NOMO-1 treated with dmso at 0.1 percent for 144 hours (cell line): ENCODE measurements around the gene ARHGAP4.

Experiments used
- DNase-seq: peaks from one replicate; lab custom pipeline; 2025; ENCODE audit not compliant: unreplicated experiment; lab: John Stamatoyannopoulos, UW

Gene ARHGAP4

DNA sequence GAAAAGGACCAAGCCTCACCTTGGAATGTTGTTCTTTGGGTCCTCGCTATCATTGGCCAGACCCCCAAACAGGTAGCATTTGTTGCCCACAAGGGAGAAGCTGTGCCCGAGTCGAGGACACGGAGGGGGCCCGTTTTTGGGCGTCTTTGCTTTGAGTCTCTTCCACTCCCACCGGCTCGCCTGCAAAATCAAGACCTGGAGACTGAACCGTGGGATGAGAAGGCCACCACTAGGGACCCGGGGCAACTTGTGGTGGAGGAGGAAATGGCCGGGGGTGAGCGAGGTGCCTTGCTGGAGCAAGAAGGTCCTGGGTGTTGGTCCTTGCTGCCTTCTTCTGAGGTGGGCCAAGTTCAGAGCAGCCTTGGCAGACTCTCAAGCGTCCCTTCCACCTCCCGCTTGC lies 38.0 kb upstream of the ARHGAP4 start:
- no peak for DNase-seq

DNA sequence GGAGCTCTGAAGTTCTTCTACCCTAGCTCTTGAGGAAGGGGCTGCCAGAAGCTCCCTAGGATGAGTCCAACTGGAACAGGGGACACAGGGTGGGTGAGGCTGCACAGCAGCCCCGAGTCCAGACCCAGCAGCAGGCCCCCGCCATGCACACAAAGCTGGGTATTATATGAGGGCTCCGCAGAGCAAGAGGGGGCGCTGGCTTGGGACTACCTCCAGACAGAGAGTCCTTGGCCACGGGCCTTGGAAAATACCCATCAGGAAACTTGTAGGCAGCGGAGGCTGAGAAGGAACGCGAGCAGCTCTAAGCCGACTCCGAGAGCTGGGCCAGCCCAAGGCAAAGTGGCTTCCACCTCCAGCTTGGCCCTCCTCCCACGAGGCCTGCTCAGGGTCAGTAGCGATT lies 37.5 kb upstream of the ARHGAP4 start:
- DNase-seq: no peak

DNA sequence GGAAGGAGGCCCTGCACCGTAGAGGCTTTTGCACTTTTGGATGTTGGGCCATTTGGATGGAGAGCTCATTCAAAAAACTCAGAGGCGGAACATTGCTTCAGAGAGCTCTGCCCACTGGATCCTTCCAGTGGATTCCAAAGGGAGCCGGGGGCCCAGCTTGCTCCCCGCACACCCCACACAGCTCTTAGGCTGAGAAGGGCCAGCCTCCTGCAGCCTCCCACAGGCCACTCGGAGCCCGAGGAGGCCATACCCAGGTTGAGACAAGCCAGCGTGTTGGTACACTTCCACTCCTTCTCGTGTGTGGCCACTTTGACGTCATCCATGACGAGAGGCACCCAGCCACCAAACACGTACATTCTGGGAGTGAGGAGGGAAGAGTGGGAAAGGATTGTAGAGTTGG lies 35.2 kb upstream of the ARHGAP4 start:
- DNase-seq: no peak

DNA sequence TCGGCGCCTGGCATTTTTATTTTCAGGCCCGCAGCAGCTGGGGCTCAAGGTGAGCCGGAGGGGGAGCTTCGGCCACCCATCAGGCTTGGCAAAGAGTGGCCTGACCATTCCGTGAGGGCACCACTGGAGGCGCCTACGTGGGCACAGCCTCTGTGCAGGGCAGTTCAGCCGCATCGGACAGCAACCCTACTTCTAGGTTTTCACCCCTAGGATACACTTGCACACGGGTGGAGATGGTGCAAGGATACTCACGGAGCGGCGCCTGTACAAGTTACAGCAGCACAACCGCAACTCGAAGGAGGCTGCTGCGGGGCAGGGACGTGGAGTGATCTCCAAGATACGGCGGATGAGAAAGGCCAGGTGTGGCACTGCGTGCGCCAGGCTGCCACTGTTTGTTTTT lies 34.7 kb upstream of the ARHGAP4 start:
- DNase-seq: no peak

DNA sequence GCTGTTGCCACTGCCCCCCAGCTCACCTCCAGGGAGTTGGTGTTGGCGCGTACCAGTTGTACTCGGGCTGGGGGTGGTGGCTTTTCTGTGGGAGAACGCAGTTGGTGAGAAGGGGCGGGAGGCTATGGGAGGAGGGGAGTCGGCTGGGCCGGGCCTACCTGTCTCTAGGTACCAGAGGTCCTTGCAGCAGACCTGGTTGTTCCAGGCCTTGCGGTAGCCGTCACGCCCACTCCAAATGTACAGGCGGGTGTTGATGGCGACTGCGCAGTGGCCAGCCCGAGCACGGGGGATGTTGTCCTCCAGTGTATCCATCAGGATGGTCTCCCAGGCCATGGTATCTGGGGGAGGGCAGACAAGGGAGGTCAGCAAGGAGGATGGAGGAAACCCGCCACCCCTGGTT lies 34.0 kb upstream of the ARHGAP4 start:
- no peak for DNase-seq

DNA sequence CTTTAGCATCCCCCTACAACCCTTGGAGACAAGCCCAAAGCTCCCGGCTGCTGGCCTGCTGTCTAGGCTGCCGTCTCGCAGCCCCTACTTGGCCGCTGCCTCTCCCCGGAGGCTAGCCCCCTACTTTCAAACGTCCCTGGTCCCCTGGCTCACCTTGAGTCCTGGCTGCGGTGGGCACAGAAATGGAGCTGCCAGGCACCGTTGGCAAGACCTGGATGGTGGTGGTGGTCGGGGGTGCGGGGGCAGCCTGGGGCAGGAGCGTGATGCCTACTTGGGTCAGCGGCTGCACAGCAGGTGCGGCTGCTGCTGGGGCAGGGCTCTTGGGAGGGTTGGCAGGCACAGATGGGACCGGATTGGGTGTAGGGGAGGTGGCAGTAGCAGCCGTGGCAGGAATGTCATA lies 33.6 kb upstream of the ARHGAP4 start:
- no peak for DNase-seq

DNA sequence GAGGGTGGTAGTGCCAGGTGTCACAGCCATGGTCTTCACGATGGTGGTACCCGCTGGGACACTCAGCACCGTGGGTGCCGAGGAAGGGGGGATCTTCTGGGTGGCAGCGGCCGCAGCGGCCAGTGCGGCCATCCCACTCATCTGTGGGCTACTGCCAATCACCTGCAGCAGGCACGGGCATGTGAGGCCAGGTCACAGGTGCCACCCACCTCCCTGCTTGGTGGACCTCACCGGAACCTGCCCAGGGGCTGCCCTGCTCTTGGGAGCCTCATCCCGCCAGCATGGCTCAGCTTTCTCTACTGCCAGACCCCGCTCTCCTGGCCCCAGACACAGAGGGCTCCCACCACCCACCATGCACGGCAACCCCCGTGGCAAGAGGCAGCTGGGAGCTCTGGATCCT lies 32.5 kb upstream of the ARHGAP4 start:
- DNase-seq: no peak

DNA sequence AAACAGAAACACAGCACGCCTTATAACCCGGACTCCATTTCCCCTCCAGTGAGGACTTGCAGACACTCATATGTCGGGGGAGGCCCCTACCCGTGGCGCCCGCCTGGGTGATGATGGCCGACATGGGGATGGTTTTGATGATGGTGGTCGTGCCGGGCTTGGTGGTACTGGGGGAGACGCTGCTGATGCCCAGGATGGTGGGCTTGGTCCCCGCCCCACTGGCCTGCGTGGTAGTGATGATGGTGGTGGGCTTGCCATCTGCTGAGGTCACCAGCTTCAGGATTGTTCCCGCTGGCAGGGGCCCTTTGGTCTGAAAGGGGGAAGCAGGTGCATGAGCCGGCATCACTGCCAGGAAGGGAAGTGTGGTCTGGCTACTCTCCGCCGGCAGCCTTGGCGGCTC lies 31.2 kb upstream of the ARHGAP4 start:
- DNase-seq: no peak

DNA sequence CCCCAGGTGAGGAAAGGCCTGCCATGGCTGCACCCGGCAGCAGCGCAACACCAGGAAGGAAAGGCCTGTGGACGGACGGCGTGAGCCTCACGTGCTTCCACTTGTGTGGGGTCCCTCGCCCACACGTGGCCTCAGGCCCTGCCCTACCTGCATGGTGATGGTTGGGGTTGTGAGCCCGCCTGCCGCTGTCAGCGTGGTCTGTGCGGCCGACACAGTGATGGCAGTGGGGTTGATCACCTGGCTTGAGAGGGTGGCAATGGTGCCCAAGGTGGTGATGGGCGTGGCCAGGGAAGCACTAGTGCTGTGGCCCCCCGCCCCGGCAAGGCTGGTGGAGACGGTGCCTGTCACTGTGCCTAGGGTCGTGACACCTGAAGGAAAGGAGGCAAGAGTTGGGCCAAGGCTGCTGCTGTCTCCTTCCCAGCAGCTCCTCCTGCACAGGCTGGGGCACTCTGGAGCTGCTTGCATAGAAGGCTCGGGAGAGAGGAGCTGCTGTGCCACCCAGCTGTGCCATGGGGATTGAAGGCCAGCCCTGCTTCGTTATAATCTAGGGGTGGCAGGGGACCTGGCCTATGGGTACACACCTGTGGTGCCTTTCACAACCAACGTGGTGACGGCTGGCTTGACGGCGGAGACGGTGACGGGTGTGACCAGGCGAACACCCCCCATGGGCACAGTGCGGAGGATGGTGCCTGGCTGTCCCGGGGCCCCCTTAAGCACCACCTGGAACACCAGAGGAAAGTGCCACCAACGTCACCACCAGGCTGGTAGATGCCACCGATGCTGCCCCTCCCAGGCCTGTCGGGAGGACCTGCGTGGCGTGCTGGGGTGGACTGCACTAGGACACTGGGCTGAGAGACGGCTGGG lies 30.2 kb upstream of the ARHGAP4 start:
- DNase-seq: no peak

DNA sequence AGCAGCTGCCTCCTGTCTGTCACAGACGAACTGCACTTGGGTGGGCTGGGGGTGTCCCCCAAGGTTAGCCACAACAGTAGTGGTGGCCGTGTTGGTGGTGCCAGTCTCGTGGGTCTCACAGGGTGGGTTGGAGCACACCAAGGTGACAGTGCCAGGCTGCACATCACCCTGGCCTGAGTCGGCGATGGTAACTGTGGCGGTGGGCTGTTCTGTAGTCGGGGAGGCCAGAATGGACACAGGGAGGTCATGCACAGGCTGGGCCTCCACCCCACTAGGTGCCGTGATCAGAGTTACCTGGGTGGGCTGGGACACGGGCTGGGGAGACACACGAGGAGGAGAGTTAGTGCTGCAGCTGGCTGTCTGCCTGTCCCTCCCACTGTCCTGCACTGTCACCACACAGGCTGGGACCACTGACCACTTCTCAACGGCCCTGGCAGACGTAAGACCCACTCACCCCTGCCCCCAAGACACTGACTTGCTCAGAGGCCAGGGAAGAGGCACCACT lies 29.2 kb upstream of the ARHGAP4 start:
- no peak for DNase-seq

DNA sequence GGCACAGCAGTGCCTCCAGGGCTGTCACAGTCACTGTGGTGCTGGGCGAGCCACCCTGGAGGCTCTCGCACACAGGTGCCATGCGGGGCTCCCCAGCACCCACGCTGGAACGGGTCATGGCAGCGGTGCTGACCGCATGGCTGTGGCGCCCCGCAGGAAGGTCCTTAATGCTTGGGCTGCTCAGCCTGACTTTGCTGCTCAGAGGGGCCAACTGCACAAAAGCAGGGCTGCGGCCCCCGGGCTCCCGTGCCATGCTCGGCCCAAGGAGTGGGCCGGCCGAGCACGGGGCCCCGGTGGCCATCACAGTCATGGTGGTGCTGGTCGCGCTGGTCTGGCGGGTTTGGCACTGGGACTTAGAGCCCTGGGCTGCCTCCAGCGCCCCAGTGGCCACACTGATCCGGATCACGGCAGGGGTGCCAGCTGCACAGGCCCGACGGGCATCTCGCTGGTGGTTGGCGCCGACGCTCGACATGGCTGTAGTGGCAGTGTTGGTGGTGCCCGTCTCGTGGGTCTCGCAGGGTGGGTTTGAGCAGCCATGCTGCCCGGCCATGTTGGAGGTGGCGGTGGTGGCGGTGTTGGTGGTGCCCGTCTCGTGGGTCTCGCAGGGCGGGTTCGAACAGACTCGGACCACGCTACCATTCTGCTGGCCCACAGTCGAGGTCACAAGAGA lies 28.6 kb upstream of the ARHGAP4 start:
- DNase-seq: no peak

DNA sequence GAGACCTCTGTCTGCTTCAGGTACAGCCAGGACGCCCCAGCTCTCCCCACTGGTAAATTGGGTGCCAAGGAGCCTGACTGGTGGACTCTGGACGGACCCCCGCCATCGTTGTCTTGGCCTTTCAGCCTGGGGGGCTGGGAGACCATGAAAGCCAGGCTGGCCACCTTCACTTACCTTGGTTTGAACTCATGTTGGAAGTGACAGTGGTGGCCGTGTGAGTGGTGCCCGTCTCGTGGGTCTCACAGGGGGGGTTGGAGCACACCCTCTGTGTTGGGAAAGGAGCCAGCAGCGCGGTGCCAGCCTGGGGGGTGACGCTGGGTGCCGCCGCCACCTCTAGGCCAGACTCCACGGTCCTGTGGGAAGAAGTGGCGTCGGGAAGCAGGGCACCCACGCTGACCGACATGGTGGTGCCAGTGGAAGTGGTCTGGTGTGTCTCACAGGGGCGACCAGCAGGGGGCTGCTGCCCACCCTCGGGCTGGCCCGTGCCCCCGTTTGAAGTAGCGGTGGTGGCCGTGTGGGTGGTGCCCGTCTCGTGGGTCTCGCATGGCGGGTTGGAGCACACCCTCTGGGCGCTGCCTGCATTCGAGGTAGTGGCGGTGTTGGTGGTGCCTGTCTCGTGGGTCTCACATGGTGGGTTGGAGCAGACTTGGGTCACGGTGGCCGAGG lies 28.0 kb upstream of the ARHGAP4 start:
- no peak for DNase-seq

DNA sequence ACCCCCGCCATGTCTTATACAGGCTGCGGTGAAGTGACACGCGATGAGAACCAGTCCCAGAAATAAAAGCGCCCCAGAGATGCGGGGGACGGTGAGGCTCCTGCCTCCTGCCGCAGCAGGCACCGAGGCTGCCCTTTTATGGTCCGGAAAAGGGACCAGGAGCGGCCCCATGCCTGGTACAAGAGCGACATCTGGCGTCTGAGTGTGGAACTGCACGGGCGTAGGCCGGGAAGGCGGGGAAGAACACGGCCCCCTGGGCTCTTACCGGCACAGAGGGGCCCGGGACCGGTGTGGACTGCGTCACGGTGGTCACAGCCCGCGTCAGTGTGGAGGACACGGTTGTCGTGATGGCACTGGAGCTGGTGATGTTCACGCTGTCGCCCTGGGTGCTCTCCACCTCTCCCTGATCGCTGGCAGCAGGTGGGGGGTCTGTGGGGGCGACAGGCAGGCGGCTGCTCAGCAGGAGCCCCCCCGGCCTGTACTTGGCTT lies 27.3 kb upstream of the ARHGAP4 start:
- peak; percentile 34 for DNase-seq

DNA sequence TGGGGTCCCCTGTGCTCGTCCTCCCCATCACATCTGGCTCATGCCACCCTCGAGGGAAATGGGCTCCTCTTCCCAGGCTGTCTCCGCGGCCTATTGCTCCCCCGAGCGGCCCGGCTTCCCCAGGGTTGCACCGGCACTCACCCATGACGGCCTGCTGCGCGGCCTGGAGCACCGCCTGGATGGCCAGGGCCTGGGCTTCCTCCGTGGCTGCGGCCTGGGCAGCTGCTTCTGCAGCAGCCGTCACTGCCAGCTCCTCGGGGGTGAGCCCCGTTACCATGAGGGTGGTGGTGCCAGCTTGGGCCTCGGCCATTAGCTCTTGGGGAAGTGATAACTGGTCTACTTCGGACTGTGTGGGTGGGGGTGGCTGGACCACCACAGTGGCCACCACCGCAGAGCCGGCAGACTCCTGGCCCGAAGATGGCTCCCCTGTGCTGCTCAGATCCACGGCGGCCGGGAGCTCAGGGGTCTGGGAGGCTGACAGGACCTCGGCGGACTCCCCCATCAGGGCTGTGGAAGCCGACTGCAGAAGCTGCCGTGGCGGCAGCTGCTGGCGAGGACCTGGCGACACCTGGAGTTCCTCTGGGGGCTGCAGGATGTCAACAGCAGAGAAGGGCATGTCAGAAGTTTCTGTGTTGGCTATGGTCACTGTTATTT lies 26.4 kb upstream of the ARHGAP4 start:
- DNase-seq: no peak

DNA sequence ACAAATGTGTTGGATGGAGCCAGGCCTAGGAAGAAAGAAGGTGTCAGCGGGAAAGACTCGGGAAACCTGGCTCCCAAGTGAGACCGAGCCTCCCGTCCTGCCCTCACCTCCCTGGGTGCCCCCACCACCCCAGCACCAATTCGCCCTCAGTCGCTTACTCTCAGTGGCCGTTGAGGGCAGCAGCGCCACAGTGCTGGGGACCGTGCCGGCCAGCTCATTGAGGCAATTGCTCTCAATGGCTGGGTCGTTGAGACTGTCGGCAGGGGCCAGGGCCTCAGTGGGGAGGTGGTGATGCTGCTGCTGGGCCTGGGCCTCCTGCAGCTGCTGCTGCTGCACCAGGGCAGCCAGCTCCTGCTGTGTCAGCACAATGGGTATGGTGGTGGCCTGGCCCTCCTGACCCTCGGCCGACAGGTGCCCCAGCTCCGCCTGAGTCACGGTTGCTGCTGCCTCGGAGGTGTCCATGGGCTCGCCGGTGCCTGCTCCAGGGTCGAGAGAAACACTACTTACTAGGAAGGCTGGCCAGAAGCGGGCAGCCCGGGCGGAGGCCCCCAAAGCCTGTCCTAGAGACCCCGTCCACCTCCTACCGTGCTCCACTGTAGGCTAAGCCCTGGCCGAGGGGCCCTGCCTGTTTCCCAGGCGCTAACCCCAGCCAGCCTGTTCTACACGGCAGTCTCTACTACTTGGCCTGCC lies 25.8 kb upstream of the ARHGAP4 start:
- DNase-seq: no peak

DNA sequence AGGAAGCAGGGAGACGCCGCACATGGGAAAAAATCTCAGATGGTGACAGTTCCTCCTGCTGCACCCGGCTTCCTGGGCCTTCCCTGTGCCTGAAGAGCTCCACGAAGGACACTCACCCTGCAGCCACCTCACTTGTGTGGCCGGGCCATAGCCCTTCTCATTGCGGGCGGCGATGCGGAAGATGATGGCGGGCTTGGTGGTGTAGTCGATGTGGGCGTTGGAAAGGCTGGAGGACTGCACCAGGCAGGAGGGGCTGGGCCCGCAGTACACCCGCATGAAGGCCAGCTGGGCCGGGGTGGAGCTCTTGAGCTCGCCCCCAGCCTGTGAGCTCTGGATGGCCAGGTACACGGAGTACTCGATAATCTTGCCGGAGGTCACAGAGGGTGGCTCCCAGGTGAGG lies 24.1 kb upstream of the ARHGAP4 start:
- DNase-seq: no peak

DNA sequence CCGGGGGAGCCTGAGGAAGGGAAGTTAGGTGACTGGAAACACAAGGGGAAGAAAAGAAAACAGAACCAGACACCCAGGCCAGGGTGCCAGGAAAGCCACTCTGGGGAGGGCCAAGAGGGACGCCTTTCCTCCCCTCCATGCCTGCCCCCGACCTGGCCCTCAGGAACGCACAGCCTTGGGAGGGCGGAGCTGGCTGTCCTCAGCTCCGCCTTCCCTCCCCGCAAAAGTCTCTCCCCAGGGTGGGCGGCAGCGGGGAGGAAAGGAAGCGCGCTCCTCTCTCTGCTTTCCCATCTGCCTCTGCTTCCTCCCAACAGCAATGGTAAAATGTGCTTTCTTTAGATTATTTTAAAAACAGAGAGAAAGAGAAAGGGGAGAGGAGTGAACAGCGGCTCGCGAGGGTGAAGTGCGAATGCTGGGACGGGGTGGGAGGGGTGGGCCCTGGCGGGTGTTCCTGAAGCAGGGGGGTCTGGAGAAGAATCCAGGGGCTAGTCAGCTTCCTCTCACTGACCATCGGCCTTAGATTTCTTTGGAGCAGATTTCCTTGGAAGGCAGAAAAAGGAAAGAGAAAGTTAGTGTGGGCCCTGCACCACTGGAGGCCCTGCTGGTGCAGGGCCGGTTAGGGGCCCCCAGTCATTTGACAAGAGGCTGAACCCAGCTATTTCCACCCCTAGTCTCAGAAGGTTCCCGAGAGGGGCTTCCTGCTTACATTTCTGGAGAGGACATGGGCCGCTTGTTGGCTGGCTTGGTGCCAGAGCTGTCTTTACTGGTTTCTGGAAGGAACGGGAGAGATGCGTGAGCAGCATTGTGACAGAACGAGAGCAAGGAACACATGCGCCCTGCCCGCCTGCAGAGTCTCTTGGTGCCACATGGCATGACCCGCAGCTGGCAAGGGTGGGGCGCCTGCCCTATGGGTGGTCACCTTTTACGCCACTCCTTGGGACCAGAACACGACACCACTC lies 23.1 kb upstream of the ARHGAP4 start:
- DNase-seq: no peak

DNA sequence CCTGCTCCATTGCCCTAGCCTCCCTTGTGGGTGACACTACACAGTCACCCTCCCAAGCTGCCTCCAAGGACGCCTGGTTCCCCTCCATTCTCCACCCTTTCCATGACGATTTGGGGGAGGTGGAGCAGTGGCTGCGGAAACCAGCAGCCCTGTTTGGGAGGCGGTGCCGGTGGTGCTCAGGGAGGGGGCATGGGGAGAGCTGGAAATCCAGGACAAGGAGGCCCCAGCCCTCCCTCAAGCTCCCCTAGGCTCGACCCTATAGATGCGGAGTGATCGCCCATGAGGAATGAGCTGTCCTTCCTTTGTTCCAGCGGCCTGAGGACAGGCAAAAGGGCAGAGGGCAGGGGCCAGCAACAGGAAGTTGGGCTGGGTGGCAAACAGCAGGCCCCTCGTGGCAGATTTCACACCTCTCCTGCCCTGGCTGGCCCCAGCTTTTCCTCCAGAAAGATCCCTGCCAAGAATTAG lies 22.0 kb upstream of the ARHGAP4 start:
- DNase-seq: no peak

DNA sequence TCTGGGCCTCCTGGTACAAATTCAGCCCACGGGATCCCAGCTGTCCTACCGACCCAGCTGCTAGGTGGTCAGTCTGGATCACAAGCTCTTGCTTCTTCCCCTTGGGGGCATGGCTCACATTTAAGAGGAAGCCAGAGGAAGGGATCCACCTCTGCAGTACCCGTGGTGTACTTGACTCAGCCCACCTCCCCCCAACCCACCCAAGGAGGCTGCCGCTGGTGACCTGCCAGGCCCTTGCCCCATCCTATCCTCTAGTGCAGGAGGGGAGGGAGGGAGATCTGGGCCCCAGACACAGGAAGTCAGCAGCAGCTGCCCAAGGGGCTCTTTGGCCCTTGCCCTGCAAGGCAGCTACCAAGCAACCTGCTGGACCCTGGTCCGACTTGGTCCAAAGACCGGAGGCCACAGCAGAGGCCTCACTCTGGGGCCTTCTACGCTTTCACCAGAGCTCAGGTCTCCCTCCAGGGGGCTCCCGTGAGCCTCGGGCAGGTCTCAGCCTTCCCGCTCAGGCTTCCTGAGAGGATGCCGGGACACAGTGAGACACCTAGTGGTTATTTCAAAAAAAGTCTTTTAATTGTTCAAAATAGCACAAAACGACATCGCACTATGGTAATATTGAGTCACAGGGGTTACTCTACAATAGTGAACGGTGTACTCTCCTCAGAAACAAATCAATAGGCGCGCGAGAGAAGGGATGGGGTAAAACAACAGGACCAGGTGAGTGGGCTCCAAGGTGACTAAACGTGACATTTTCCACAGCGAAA lies 21.1 kb upstream of the ARHGAP4 start:
- DNase-seq: peak; percentile 34
